Left ventricle myocardium inferior (tissue), 1 donor: ENCODE data around the gene EPHA5. TPM values are rescaled to one million over a fixed set of nuclear protein-coding genes. Genes with fewer than 3 reads are reported as not detected.

Experiments used
- DNase-seq: peaks from one replicate; pipeline ENCODE4 v3.0.0-alpha.2; 2020
- H3K27ac ChIP-seq: fragments of 200-600 bp; replicated peaks from 2 replicates; pipeline ENCODE4 v1.8.0; 2021
- H3K27me3 ChIP-seq: fragments of 200-600 bp; 2 replicates; pipeline ENCODE4 v1.8.0; 2021; ENCODE audit warnings: low read depth
- H3K36me3 ChIP-seq: fragments of 200-600 bp; 2 replicates; pipeline ENCODE4 v1.8.0; 2021
- H3K4me1 ChIP-seq: fragments of 200-600 bp; 2 replicates; pipeline ENCODE4 v1.8.0; 2021
- H3K4me3 ChIP-seq: fragments of 200-600 bp; 2 replicates; pipeline ENCODE4 v1.8.0; 2021; ENCODE audit warnings: mild to moderate bottlenecking, moderate library complexity
- H3K9me3 ChIP-seq: fragments of 200-600 bp; replicated peaks from 2 replicates; pipeline ENCODE4 v1.8.0; 2021
- intact Hi-C: fragments of 100-400 bp; cut with micrococcal nuclease; formaldehyde crosslinking; loops from one replicate; pipeline ENCODE4 v1.11.0; 2022
- total RNA-seq: library from RNA; stranded (reverse); fragmentation: NEBNext Ultra II Directional; extraction: Animal tissue kit (Norgen Biotek cat#: 25700); gene quantifications from one replicate; pipeline ENCODE4 v1.2.1, GENCODE V29; 2021
- TF ChIP-seq, protein P1 (sequence below): fragments of 200-600 bp; IDR thresholded peaks from 2 replicates; pipeline ENCODE4 v1.8.0; 2021; ENCODE audit warnings: antibody characterized with exemption, mild to moderate bottlenecking, borderline replicate concordance
- donor health status: DM: no; HTN: yes; CAD: no; lungs with severe emphysema.

The EPHA5 gene
- total RNA-seq, 1 donor from 2014 or later = not detected

DNA sequence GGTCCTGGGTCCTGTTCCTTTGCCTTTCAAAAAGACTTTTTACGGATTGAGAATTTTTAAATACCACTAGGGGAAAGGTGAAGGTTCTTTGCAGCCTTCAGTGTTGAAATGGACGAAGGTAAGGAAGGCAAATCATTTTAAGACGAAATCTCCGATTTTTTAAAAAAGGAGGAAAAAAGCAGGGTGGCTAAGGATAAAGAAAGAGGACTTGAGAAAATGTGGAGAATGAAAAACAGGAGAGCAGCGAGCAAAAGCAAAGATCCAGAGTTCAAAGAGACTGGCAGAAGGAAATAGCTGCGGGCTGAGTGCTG lies 314 bp downstream of the EPHA5 start:
- no peaks in the 10 kb centered on the region for H3K9me3 ChIP-seq
- intact Hi-C loops = no loop called here
- H3K27ac ChIP-seq = no peak overlapping the region
- peak overlapping the region; percentile 61 for H3K4me3 ChIP-seq
- TF ChIP-seq, protein P1, sequence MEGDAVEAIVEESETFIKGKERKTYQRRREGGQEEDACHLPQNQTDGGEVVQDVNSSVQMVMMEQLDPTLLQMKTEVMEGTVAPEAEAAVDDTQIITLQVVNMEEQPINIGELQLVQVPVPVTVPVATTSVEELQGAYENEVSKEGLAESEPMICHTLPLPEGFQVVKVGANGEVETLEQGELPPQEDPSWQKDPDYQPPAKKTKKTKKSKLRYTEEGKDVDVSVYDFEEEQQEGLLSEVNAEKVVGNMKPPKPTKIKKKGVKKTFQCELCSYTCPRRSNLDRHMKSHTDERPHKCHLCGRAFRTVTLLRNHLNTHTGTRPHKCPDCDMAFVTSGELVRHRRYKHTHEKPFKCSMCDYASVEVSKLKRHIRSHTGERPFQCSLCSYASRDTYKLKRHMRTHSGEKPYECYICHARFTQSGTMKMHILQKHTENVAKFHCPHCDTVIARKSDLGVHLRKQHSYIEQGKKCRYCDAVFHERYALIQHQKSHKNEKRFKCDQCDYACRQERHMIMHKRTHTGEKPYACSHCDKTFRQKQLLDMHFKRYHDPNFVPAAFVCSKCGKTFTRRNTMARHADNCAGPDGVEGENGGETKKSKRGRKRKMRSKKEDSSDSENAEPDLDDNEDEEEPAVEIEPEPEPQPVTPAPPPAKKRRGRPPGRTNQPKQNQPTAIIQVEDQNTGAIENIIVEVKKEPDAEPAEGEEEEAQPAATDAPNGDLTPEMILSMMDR = no peak
- H3K27me3 ChIP-seq = peaks cover 68% of the 10 kb centered on the region
- H3K36me3 ChIP-seq = no peaks in the 10 kb centered on the region
- no peak for DNase-seq
- peaks cover 31% of the 10 kb centered on the region for H3K4me1 ChIP-seq

DNA sequence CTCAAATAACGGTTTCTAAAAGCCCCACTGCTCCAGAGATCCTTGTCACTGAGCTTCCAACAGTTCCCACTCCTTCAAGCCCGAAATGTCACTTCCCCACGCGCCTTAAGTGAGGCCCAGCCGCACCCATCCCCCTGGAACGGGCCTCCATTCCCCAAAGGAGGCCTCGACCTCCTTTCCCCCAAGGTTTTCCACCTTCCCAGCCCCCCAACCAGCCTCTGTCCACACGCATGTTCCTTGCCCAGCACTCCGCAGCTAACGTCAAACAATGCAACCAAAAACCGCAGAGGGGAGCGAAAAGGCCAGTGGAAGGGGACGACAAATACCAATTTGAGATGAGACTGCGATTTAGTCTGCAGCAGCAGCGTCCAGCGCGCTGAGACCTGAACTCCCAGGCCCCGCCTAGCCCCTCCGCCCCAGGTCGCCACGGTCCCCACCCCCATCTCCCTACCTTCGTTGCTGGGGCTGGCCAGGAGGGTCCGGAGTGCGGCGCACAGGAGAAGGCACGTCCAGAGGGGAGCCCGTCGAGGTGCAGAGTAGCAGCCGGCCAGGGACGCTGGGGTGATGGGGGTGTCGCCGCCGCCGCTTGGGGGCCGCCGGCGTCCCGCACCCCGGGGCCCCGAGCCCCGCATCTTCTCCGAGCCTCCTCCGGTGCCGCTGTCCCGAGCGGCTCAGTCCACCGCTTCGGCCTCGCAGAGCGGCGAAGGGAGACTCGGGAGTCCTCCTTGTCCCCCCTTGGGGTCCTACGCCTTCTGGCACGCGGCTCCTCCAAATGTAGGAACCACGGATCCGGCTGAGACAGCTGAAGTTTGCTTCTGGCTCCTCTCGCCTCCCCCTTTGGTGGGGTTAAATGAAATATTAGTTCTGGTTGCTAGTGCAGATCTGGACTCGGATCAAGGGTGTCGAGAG lies 924 bp downstream of the EPHA5 start:
- TF ChIP-seq, protein P1 = no peak
- H3K9me3 ChIP-seq = no peaks in the 10 kb centered on the region
- intact Hi-C loops = no loop called here
- H3K27me3 ChIP-seq = peaks cover 68% of the 10 kb centered on the region
- H3K27ac ChIP-seq = no peak overlapping the region
- H3K4me3 ChIP-seq = peak overlapping the region; percentile 61
- DNase-seq = no peak
- peaks cover 31% of the 10 kb centered on the region for H3K4me1 ChIP-seq
- no peaks in the 10 kb centered on the region for H3K36me3 ChIP-seq

DNA sequence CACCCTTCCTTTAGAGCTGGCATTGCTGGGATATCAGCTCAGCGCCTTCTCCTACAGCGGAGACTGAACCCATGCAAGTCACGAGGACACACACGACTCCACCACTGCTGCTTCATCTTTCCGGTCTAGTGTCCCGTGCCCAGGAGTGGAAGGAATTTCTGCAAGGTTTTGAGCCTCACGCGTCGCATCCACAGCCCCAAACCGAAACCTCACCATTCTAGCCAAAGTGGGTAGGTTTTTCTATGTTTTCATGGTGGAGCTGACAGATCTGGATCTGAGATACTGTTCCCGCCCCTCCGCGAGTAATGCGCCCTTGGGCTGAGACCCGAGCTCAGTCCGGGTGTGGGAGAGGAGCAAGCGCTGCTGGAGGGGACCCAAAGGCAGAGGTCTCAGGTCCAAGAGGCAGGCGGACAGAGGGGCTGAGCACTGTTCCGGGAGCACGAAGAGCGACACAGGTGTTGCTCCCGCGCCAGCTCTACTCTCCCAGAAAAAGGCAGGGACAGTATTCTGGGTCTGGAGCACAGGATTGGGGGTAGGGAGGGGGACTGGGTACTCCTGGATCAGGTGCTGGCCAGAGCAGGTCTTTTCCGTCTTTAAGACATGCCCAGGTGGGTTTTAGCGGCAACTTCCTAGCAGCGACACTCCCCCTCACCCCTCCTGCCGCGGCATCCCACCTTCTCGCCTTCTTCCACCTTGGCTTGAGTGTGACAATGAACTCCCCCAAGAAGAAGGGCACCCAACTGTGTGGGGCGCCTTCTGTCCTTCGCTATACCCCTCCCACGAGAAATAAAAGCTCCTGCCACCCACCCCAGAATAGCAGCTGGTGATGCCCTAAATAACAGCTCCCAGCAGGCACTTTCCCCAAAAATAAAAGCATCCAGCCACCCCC lies 1.8 kb downstream of the EPHA5 start:
- peaks cover 68% of the 10 kb centered on the region for H3K27me3 ChIP-seq
- H3K4me1 ChIP-seq = peaks cover 31% of the 10 kb centered on the region
- H3K27ac ChIP-seq = no peak overlapping the region
- no peaks in the 10 kb centered on the region for H3K9me3 ChIP-seq
- no peaks in the 10 kb centered on the region for H3K36me3 ChIP-seq
- peak overlapping the region; percentile 61 for H3K4me3 ChIP-seq
- TF ChIP-seq, protein P1 = no peak
- DNase-seq = no peak
- intact Hi-C loops = no loop called here

DNA sequence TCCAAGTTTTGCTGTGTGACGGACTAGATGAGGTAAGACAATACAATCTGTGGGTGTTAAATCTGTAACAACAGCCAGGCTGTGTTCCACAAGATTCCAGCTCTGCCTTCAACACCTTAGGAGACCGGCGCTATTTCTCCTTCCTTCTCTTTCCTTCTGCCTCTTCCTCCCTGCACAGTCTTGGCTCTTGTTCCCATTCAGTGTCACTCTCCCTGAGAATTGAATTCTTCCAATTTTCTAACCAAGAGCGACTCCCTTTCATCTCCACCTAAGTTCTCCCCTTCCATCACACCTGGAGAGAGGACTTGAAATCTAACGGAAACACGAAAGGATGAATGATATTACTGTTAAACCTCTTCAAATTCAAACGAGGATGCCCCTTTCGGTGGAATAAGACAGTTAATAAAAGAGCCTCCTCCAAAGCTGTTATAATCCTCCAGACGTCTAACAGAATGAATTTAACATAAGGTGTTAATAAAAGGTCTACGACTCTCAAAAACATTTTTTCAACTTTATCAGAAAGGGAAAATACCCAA lies 2.7 kb downstream of the EPHA5 start:
- H3K4me3 ChIP-seq = peak overlapping the region; percentile 61
- H3K9me3 ChIP-seq = no peaks in the 10 kb centered on the region
- DNase-seq = no peak
- peaks cover 68% of the 10 kb centered on the region for H3K27me3 ChIP-seq
- H3K36me3 ChIP-seq = no peaks in the 10 kb centered on the region
- H3K27ac ChIP-seq = no peak overlapping the region
- peaks cover 31% of the 10 kb centered on the region for H3K4me1 ChIP-seq
- intact Hi-C loops = no loop called here
- TF ChIP-seq, protein P1 = no peak

DNA sequence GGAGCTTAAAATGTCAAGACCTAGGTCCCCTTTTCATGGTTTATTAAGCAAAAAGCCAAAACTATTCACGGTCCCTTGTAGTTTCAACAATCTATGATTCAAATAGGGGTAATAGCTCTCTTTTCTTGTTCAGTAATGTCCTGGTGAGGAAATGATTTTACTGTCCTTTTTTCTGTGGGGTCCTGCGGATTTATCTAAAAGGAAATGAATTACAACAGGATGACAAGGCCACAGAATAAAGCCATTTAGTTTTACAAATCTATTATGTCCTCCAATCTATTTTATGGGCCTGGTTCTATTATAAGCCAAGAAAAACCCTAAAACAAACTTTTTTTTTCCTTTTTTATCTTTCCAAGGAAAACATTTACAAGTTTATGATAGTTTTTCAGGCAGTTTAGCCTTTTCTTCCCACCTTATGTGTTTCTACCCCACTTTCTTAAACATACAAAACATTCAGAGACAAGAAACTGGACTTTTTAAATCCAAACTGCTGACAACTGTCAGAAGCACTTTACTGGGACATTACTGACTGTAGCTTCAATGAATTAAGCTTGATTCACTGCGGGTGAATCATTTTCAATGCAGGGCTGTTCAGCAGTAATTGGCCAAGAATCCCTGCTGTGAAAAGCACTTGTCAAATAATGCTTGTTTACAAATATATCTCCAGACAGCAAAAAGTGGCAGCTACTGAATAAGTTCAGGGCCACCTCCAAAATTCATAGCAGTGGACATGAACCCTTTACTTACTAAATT lies 4.3 kb downstream of the EPHA5 start:
- Histone ChIP-seq H3K9me3 (no peaks in the 10 kb centered on the region), H3K36me3 (no peaks in the 10 kb centered on the region), H3K27ac (no peak overlapping the region), H3K4me1 (peaks cover 31% of the 10 kb centered on the region), H3K4me3 (no peak overlapping the region), H3K27me3 (peaks cover 56% of the 10 kb centered on the region)
- TF ChIP-seq, protein P1 = no peak
- intact Hi-C loops = no loop called here
- no peak for DNase-seq
